HepG2 (cell line): Measurements from ENCODE around the gene PNPLA3. TPM values are rescaled to one million over a fixed set of nuclear protein-coding genes. Genes with fewer than 3 reads are reported as not detected.

Source experiments
- polyA plus RNA-seq, 8 experiments: library from polyadenylated mRNA; depleted of rRNA in 3 of 8; stranded (reverse) in 7 of 8; unstranded in 1 of 8; fragments of >200 nt; fragmentation: Illumina TruSeq in 4 of 8; extraction: Trizol in 4 of 8; gene quantifications; 2 replicates each; pipeline versions ENCODE4 v1.2.1 to v1.2.3, GENCODE V29; 2011 to 2016; ENCODE audit warnings: low read depth in 4 of 8, missing spikeins in 1 of 8, mixed read lengths in 1 of 8; ENCODE audit not compliant: insufficient read depth in 1 of 8
- total RNA-seq, 5 experiments: library from RNA; depleted of rRNA; stranded (reverse); fragments of >200 nt; fragmentation: Illumina TruSeq; extraction: Trizol; gene quantifications; 2 replicates each; pipeline ENCODE4 v1.2.3, GENCODE V29; 2016; ENCODE audit warnings: low read depth in 1 of 5

PNPLA3 gene
- total and polyA plus RNA-seq, 2 of the 13 experiments (the other 11 are each of a cell fraction or from before 2014, with no cell fraction given), result 16.9 to 19.8 TPM

Other genes starting within 250 kb of the PNPLA3 start
- gene EFCAB6, start 111.5 kb upstream of the PNPLA3 start, total RNA-seq (2016; rRNA removed; fragmentation: Illumina TruSeq; extraction: Trizol), result not detected in 2 replicates
- gene EFCAB6, start 111.5 kb upstream of the PNPLA3 start, polyA plus RNA-seq (2011; rRNA removed), result not detected in 2 replicates
- gene SULT4A1, start 61.3 kb upstream of the PNPLA3 start, total RNA-seq (2016; rRNA removed; fragmentation: Illumina TruSeq; extraction: Trizol), result not detected in 2 replicates
- not detected in 2 replicates for gene SULT4A1, start 61.3 kb upstream of the PNPLA3 start, polyA plus RNA-seq (2011; rRNA removed)
- gene PNPLA5, start 31.8 kb upstream of the PNPLA3 start, total RNA-seq (2016; rRNA removed; fragmentation: Illumina TruSeq; extraction: Trizol), result not detected in 2 replicates
- not detected in 2 replicates for gene PNPLA5, start 31.8 kb upstream of the PNPLA3 start, polyA plus RNA-seq (2011; rRNA removed)
- gene SAMM50, start 31.6 kb downstream of the PNPLA3 start, total RNA-seq (2016; rRNA removed; fragmentation: Illumina TruSeq; extraction: Trizol), result 63.4 and 95.8 TPM in 2 replicates
- gene SAMM50, start 31.6 kb downstream of the PNPLA3 start, polyA plus RNA-seq (2011; rRNA removed), result 26.2 and 34.7 TPM in 2 replicates
- 0.15 TPM in 1 of 2 replicates, not detected in the other for gene PARVB, start 100.5 kb downstream of the PNPLA3 start, total RNA-seq (2016; rRNA removed; fragmentation: Illumina TruSeq; extraction: Trizol)
- gene PARVB, start 100.5 kb downstream of the PNPLA3 start, polyA plus RNA-seq (2011; rRNA removed), result 0.11 and 0.18 TPM in 2 replicates